ENCODE results near the gene KCNIP1. TPM values are rescaled to one million over a fixed set of nuclear protein-coding genes. Genes with fewer than 3 reads are reported as not detected.
A peak's percentile ranks its signal among the peaks of the same experiment; 100 is the strongest.

Gene KCNIP1
- total RNA-seq, result not detected

GRCh38 chr5:170503990-170504596 lies at the start of gene KCNIP1:
Gene KCNIP1 (plus strand): TSS chr5:170504020.
- Histone ChIP-seq H3K27ac (no peak within 1 kb of the TSS), H3K4me1 (peaks cover 5% of the 10 kb centered on the region), H3K4me3 (peak within 1 kb of the TSS; percentile 9 to 42), H3K27me3 (no peaks in the 10 kb centered on the region), H3K9me3 (no peaks in the 10 kb centered on the region), H3K36me3 (no peaks in the 10 kb centered on the region)
- intact Hi-C loops (cut with DNase I), result no loop called here
- TF ChIP-seq POLR2AphosphoS5 (IDR thresholded peaks at IDR 0.05; ENCODE audit: insufficient read depth in 1 of 2, low read depth in 1 of 2) (no peak), POLR2A (IDR thresholded peaks at IDR 0.05) (no peak)
- TF ChIP-seq, protein P1, sequence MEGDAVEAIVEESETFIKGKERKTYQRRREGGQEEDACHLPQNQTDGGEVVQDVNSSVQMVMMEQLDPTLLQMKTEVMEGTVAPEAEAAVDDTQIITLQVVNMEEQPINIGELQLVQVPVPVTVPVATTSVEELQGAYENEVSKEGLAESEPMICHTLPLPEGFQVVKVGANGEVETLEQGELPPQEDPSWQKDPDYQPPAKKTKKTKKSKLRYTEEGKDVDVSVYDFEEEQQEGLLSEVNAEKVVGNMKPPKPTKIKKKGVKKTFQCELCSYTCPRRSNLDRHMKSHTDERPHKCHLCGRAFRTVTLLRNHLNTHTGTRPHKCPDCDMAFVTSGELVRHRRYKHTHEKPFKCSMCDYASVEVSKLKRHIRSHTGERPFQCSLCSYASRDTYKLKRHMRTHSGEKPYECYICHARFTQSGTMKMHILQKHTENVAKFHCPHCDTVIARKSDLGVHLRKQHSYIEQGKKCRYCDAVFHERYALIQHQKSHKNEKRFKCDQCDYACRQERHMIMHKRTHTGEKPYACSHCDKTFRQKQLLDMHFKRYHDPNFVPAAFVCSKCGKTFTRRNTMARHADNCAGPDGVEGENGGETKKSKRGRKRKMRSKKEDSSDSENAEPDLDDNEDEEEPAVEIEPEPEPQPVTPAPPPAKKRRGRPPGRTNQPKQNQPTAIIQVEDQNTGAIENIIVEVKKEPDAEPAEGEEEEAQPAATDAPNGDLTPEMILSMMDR (IDR thresholded peaks at IDR 0.05), result no peak
- no peak for DNase-seq (ENCODE audit: extremely low spot score in 2 of 2)

DNA sequence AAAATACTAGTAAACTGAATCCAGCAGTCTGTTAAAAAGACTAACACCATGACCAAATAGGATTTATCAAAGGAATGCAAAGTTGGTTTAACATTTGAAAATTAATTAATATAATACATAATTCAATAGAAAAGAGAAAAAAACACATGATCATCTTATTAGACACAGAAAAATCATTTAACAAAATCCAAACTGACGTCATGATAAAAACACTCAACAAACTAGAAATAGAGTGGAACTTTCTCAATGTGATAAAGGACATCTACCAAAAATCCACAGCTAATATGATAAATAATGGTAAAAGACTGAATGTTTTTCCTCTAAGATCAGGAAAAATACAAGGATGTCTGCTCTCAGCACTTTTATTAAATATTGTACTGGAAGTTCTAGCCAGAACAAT lies 40.4 kb upstream of the KCNIP1 start:
- DNase-seq (ENCODE audit: extremely low spot score in 2 of 2), result no peak
- Histone ChIP-seq H3K4me1 (no peaks in the 10 kb centered on the region), H3K9me3 (no peaks in the 10 kb centered on the region), H3K27me3 (no peaks in the 10 kb centered on the region), H3K36me3 (no peaks in the 10 kb centered on the region), H3K4me3 (no peak overlapping the region), H3K27ac (no peak overlapping the region)
- intact Hi-C loops (cut with DNase I), result no loop called here
- TF ChIP-seq POLR2A (IDR thresholded peaks at IDR 0.05) (no peak), POLR2AphosphoS5 (IDR thresholded peaks at IDR 0.05; ENCODE audit: insufficient read depth in 1 of 2, low read depth in 1 of 2) (no peak)
- TF ChIP-seq, protein P1 (IDR thresholded peaks at IDR 0.05), result no peak

GRCh38 chr5:170464280-170465127 lies 39.3 kb upstream of the KCNIP1 start:
- TF ChIP-seq, protein P1 (IDR thresholded peaks at IDR 0.05), result no peak
- TF ChIP-seq POLR2AphosphoS5 (IDR thresholded peaks at IDR 0.05; ENCODE audit: insufficient read depth in 1 of 2, low read depth in 1 of 2) (no peak), POLR2A (IDR thresholded peaks at IDR 0.05) (no peak)
- no peak overlapping the region for H3K27ac ChIP-seq
- DNase-seq (ENCODE audit: extremely low spot score in 2 of 2), result peak in 1 of 2 donors; percentile 89
- H3K4me3 ChIP-seq, result no peak overlapping the region
- H3K36me3 ChIP-seq, result no peaks in the 10 kb centered on the region
- H3K27me3 ChIP-seq, result no peaks in the 10 kb centered on the region
- H3K9me3 ChIP-seq, result no peaks in the 10 kb centered on the region
- no peaks in the 10 kb centered on the region for H3K4me1 ChIP-seq
- intact Hi-C loops (cut with DNase I), result no loop called here

GRCh38 chr5:170466553-170466952 lies 37.3 kb upstream of the KCNIP1 start:
- no peaks in the 10 kb centered on the region for H3K9me3 ChIP-seq
- no peak for DNase-seq (ENCODE audit: extremely low spot score in 2 of 2)
- no peaks in the 10 kb centered on the region for H3K36me3 ChIP-seq
- TF ChIP-seq POLR2A (IDR thresholded peaks at IDR 0.05) (no peak), POLR2AphosphoS5 (IDR thresholded peaks at IDR 0.05; ENCODE audit: insufficient read depth in 1 of 2, low read depth in 1 of 2) (no peak)
- TF ChIP-seq, protein P1 (IDR thresholded peaks at IDR 0.05), result no peak
- no peak overlapping the region for H3K4me3 ChIP-seq
- no peaks in the 10 kb centered on the region for H3K27me3 ChIP-seq
- no peak overlapping the region for H3K27ac ChIP-seq
- no peaks in the 10 kb centered on the region for H3K4me1 ChIP-seq
- intact Hi-C loops (cut with DNase I), result no loop called here
